ENCODE data around the gene KLHL17.
"Not testable (repeated sequence)": the region's sequence is repeated elsewhere in the genome, so short reads cannot be mapped to it uniquely, and the experiment has no call there.

KLHL17 gene

GRCh38 chr1:999725-1000356 is 39.5 kb downstream of the KLHL17 start, which contains the start of gene HES4:
TSS of gene HES4 (minus strand) at chr1:1000097. CDS start at chr1:999973, 124 bp downstream.
- DNase-seq (ENCODE audit: low read depth in 2 of 2), result peak; percentile 62

GRCh38 chr1:1000357-1001056 is 40.1 kb downstream of the KLHL17 start:
- DNase-seq (ENCODE audit: low read depth in 2 of 2), result peak; percentile 68 to 71

- no peak for DNase-seq (ENCODE audit: low read depth in 2 of 2)
These were observed 40.8 kb downstream of the KLHL17 start for GRCh38 chr1:1001057-1001783.

- DNase-seq (ENCODE audit: low read depth in 2 of 2), result no peak
These were observed 43.4 kb downstream of the KLHL17 start for GRCh38 chr1:1003618-1004419.

GRCh38 chr1:1004420-1004779 is 44.0 kb downstream of the KLHL17 start:
- no peak for DNase-seq (ENCODE audit: low read depth in 2 of 2)

- DNase-seq (ENCODE audit: low read depth in 2 of 2), result no peak
These were observed 44.7 kb downstream of the KLHL17 start for GRCh38 chr1:1004780-1005697.

- no peak for DNase-seq (ENCODE audit: low read depth in 2 of 2)
These were observed 45.5 kb downstream of the KLHL17 start for GRCh38 chr1:1005774-1006304.

- DNase-seq (ENCODE audit: low read depth in 2 of 2), result no peak
These were observed 46.1 kb downstream of the KLHL17 start for GRCh38 chr1:1006305-1007159.

- DNase-seq (ENCODE audit: low read depth in 2 of 2), result not testable (repeated sequence)
These were observed 49.7 kb downstream of the KLHL17 start for GRCh38 chr1:1010131-1010530.

- DNase-seq (ENCODE audit: low read depth in 2 of 2), result no peak
These were observed 51.1 kb downstream of the KLHL17 start for GRCh38 chr1:1011396-1011949.

- not testable (repeated sequence) for DNase-seq (ENCODE audit: low read depth in 2 of 2)
These were observed 52.3 kb downstream of the KLHL17 start for GRCh38 chr1:1012736-1013104.

GRCh38 chr1:1013105-1013921 is 52.9 kb downstream of the KLHL17 start, which contains the start of gene ISG15:
TSS of gene ISG15 (plus strand) at chr1:1013497. CDS start at chr1:1013574, 77 bp downstream.
- DNase-seq (ENCODE audit: low read depth in 2 of 2), result peak; percentile 70 to 80

- peak in 1 of 2 donors; percentile 27 for DNase-seq (ENCODE audit: low read depth in 2 of 2)
These were observed 53.7 kb downstream of the KLHL17 start for GRCh38 chr1:1013922-1014648.

- no peak for DNase-seq (ENCODE audit: low read depth in 2 of 2)
These were observed 54.7 kb downstream of the KLHL17 start for GRCh38 chr1:1014799-1015681.
